Activated T-cell treated with anti-CD3 and anti-CD28 coated beads for 1 hour (primary cell): Measurements from ENCODE around the gene CIRBP.
"Not testable (repeated sequence)": the region's sequence is repeated elsewhere in the genome, so short reads cannot be mapped to it uniquely, and the experiment has no call there.

Source experiments
- DNase-seq: peaks from one replicate; pipeline ENCODE4 v3.0.0-alpha.2; 2020; ENCODE audit warnings: low read depth

Gene CIRBP

GRCh38 chr19:1311543-1312091, 42.5 kb downstream of the CIRBP start:
- no peak for DNase-seq

DNA sequence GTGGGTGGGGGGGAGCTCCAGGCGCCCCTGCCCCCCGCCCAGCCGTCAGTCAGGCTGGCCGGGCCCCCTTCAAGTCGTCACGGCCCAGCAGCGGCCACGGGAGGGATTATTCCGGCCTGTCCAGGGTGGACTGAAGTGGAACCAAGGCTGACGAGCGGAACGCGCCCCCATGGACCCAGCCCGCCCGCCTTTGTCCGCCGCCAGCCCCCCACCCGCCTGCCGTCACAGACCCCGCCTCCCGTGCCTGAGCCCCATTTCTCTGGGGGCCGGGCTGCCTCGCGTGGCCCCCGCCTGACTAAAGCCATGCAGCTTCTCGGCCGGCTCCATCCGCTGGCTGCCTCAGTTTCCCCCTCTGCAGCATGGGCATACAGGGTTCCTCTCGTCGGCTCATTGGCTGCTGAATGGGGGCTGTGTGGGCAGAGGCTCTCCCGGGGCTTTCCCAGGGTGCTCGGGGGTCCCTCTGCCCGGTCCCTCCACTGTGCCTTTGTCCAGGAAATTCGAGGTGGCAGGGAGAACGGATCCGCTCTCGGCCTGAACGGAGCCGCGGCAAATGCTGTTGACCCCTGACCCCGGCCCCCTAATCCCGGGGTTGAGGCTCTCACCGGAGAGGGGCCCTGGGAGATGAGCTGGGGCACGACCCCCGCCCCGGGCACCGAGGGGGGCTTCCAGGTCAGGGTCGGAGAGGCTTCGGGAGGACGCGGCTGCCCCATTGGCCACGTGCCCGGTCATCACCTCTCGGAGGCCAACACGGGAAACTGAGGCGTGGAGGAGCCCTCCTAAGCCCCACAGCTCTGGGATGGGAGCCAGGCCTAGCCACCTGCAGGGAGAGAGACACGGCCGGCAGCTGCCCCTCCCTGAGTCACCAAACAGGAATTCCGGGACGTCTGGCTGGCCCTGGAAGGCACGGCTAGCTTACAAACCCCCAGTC, 43.9 kb downstream of the CIRBP start:
- no peak for DNase-seq

GRCh38 chr19:1313695-1314613, 44.8 kb downstream of the CIRBP start:
- no peak for DNase-seq

DNA sequence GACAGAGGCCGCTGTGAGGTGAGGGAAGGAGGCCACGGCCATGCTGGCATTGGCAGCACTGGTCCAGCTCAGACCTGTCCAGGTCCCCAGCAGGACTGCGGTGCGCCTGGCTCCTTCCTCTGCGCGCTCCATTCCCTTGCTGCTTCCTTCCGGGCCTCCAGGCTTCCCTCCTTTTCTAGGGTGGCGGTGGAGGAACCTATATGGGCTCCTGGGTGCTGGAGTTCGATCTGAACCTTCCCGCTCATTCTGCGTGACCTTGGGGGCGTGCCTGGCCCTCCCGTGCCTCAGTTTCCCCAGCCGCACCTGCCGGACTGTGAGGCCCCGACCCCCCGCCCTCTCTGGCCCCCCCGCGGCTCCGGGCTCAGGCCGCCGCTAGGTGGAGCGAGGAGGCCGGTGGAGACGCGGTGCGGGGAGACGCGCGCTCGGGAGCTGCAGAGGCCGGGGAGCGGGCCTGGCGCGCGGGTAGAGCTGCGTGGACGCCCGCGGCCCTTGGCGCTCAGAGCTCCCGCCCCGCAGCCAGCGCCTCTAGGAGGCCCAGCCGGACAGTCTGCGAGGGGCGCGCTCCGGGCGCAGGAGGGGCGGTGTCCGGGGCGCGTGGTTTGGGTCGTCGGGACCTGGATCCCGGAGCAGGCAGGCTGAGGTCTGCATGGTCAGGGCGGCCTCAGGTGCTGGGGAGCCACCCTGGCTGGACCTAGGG, 46.5 kb downstream of the CIRBP start:
- DNase-seq, result no peak

DNA sequence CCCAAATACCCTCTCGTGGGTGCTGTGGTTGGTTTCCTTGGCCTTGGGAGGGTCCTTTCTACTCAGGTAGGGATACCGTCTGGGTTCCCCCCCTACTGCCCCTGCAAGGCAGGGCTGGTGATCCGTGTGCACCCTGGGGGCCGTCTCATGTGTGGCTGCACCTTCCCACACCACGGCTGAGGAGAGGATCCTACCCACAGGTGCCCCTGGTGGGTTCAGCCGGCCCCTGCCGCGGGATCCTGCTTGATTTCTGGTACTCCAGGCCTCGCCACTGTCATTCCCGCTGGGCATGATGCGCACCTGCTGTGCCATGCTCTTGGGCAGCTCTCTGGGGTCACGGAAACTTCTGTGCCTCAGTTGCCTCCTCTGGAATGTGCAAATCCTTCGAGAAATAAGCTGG, 47.3 kb downstream of the CIRBP start:
- DNase-seq, result no peak

GRCh38 chr19:1317274-1318003, 48.3 kb downstream of the CIRBP start:
- no peak for DNase-seq

GRCh38 chr19:1318678-1319471, 49.7 kb downstream of the CIRBP start:
- DNase-seq, result no peak

GRCh38 chr19:1320282-1320650, 51.1 kb downstream of the CIRBP start:
- not testable (repeated sequence) for DNase-seq

DNA sequence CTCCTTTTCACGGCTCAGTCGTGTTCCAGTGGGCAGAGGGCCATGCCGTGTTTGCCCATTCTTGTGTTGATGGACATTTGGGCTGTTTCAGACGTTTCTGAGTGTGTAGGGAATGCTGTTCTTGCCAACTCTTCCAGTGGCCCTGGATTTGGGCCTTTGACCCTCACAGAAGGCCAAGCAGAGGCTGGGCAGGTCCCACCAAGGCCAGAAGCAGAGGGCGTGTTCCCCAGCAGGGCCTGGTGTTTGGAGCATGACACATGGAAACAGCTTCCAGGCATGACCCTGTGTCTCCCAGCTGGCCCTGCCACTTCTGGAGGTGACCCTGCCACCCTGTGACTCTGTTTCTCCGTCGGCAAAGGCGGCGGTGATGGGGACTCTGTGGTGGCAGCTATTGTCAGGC, 52.4 kb downstream of the CIRBP start:
- no peak for DNase-seq

DNA sequence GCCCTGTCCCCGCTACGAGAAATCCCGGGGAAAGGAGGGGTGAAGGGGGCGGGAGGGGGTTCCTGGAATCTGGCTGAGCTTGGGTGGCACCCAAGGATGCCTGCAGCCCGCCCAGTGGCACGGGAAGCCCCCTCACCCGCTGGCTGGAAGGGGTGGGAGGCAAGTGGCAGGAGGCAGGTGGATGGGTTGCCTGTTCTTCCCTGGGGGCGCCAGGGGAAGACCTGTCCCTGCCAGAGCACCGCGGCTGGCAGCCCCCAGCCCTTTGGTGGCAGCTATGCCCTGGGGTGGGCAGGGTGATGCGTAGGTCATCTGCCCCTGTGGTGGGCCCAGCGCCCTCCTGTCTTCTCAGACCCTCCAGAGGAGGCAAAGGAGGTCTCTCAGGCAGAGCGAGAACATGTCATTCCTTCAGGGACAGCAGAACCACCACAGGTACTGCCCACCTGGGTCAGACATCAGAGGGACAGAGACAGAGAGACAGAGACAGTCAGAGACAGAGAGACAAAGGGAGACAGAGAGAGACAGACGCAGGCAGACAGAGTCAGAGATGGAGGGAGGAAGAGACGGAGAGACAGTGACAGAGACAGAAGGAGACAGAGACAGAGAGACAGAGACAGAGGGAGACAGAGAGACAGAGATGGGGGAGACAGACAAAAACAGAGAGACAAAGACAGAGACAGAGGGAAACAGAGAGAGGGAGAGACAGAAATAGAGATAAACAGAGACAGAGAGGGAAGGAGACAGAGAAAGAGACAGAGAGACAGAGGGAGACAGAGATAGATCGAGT, 53.3 kb downstream of the CIRBP start:
- DNase-seq, result no peak

- DNase-seq, result no peak
These were observed 55.2 kb downstream of the CIRBP start for GRCh38 chr19:1324249-1324805.
